Measurements from ENCODE around the gene SPTBN4.

Gene SPTBN4

GRCh38 chr19:40465557-40466218 lies 1.1 kb upstream of the SPTBN4 start, which contains the start of gene BLVRB:
TSS of gene BLVRB (minus strand) at chr19:40465745. CDS start at chr19:40465688, 57 bp downstream.
- Histone ChIP-seq H3K27me3 (ENCODE audit: insufficient read depth, low read length) (peaks cover 5% of the 10 kb centered on the region; the same call in 1 of the 2 replicates), H3K4me3 (ENCODE audit: low read depth, low read length, poor library complexity, severe bottlenecking) (peak within 1 kb of the TSS; percentile 86), H2AFZ (ENCODE audit: low read length) (peak within 1 kb of the TSS; percentile 60; the same call in 1 of the 2 replicates), H3K9ac (ENCODE audit: low read length) (peak within 1 kb of the TSS; percentile 87), H4K20me1 (ENCODE audit: insufficient read depth, low read length) (no peaks in the 10 kb centered on the region), H3K4me1 (ENCODE audit: insufficient read depth, low read length, severe bottlenecking) (peaks cover 24% of the 10 kb centered on the region), H3K9me2 (ENCODE audit: low read depth, low read length) (no peaks in the 10 kb centered on the region), H3K27ac (ENCODE audit: low read depth, low read length, poor library complexity, severe bottlenecking) (peak within 1 kb of the TSS; percentile 26), H3K36me3 (ENCODE audit: insufficient read depth, low read length) (no peaks in the 10 kb centered on the region), H3K79me2 (ENCODE audit: insufficient read depth, low read length) (no peaks in the 10 kb centered on the region), H3K9me3 (ENCODE audit: low read length) (no peaks in the 10 kb centered on the region), H3K4me2 (ENCODE audit: low read length) (peak within 1 kb of the TSS; percentile 79), H3F3A (ENCODE audit: insufficient read depth, low read length) (no peaks in the 10 kb centered on the region)
- TF ChIP-seq EZH2 (IDR thresholded peaks at IDR 0.05; ENCODE audit: borderline replicate concordance, low read length): no peak
- TF ChIP-seq, protein P1, sequence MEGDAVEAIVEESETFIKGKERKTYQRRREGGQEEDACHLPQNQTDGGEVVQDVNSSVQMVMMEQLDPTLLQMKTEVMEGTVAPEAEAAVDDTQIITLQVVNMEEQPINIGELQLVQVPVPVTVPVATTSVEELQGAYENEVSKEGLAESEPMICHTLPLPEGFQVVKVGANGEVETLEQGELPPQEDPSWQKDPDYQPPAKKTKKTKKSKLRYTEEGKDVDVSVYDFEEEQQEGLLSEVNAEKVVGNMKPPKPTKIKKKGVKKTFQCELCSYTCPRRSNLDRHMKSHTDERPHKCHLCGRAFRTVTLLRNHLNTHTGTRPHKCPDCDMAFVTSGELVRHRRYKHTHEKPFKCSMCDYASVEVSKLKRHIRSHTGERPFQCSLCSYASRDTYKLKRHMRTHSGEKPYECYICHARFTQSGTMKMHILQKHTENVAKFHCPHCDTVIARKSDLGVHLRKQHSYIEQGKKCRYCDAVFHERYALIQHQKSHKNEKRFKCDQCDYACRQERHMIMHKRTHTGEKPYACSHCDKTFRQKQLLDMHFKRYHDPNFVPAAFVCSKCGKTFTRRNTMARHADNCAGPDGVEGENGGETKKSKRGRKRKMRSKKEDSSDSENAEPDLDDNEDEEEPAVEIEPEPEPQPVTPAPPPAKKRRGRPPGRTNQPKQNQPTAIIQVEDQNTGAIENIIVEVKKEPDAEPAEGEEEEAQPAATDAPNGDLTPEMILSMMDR (IDR thresholded peaks at IDR 0.05; ENCODE audit: low read length): no peak

GRCh38 chr19:40466219-40466984 lies 399 bp upstream of the SPTBN4 start:
- H3K9me2 ChIP-seq (ENCODE audit: low read depth, low read length): no peaks in the 10 kb centered on the region
- H3F3A ChIP-seq (ENCODE audit: insufficient read depth, low read length): no peaks in the 10 kb centered on the region
- no peaks in the 10 kb centered on the region for H4K20me1 ChIP-seq (ENCODE audit: insufficient read depth, low read length)
- TF ChIP-seq EZH2 (IDR thresholded peaks at IDR 0.05; ENCODE audit: borderline replicate concordance, low read length): no peak
- TF ChIP-seq, protein P1 (IDR thresholded peaks at IDR 0.05; ENCODE audit: low read length): no peak
- H3K27me3 ChIP-seq (ENCODE audit: insufficient read depth, low read length): peaks cover 5% of the 10 kb centered on the region; the same call in 1 of the 2 replicates
- H3K79me2 ChIP-seq (ENCODE audit: insufficient read depth, low read length): no peaks in the 10 kb centered on the region
- no peak overlapping the region for H3K27ac ChIP-seq (ENCODE audit: low read depth, low read length, poor library complexity, severe bottlenecking)
- H3K4me3 ChIP-seq (ENCODE audit: low read depth, low read length, poor library complexity, severe bottlenecking): peak overlapping the region; percentile 86
- H3K4me1 ChIP-seq (ENCODE audit: insufficient read depth, low read length, severe bottlenecking): peaks cover 24% of the 10 kb centered on the region
- H3K9me3 ChIP-seq (ENCODE audit: low read length): no peaks in the 10 kb centered on the region
- H2AFZ ChIP-seq (ENCODE audit: low read length): no peak overlapping the region
- H3K9ac ChIP-seq (ENCODE audit: low read length): peak overlapping the region; percentile 13; the same call in 1 of the 2 replicates
- no peaks in the 10 kb centered on the region for H3K36me3 ChIP-seq (ENCODE audit: insufficient read depth, low read length)
- H3K4me2 ChIP-seq (ENCODE audit: low read length): peak overlapping the region; percentile 79

- no peak overlapping the region for H2AFZ ChIP-seq (ENCODE audit: low read length)
- H3K9me3 ChIP-seq (ENCODE audit: low read length): no peaks in the 10 kb centered on the region
Observed at GRCh38 chr19:40469011-40469410, 2.2 kb downstream of the SPTBN4 start.

More at GRCh38 chr19:40469011-40469410, 2.2 kb downstream of the SPTBN4 start:
- Histone ChIP-seq H3K27me3 (ENCODE audit: insufficient read depth, low read length) (peaks cover 5% of the 10 kb centered on the region; the same call in 1 of the 2 replicates), H3F3A (ENCODE audit: insufficient read depth, low read length) (no peaks in the 10 kb centered on the region), H4K20me1 (ENCODE audit: insufficient read depth, low read length) (no peaks in the 10 kb centered on the region), H3K36me3 (ENCODE audit: insufficient read depth, low read length) (no peaks in the 10 kb centered on the region), H3K4me2 (ENCODE audit: low read length) (no peak overlapping the region), H3K4me1 (ENCODE audit: insufficient read depth, low read length, severe bottlenecking) (peaks cover 20% of the 10 kb centered on the region), H3K4me3 (ENCODE audit: low read depth, low read length, poor library complexity, severe bottlenecking) (no peak overlapping the region), H3K9me2 (ENCODE audit: low read depth, low read length) (no peaks in the 10 kb centered on the region), H3K27ac (ENCODE audit: low read depth, low read length, poor library complexity, severe bottlenecking) (no peak overlapping the region), H3K9ac (ENCODE audit: low read length) (no peak overlapping the region), H3K79me2 (ENCODE audit: insufficient read depth, low read length) (no peaks in the 10 kb centered on the region)
- TF ChIP-seq, protein P1 (IDR thresholded peaks at IDR 0.05; ENCODE audit: low read length): no peak
- no peak for TF ChIP-seq EZH2 (IDR thresholded peaks at IDR 0.05; ENCODE audit: borderline replicate concordance, low read length)

All from OCI-LY1 (cell line).